Skin epidermis (tissue), 12 donors: ENCODE data around the gene FCHSD2.
A peak's percentile ranks its signal among the peaks of the same experiment; 100 is the strongest.
"Not testable (repeated sequence)": the region's sequence is repeated elsewhere in the genome, so short reads cannot be mapped to it uniquely, and the experiment has no call there.

ENCODE experiments used
- H3K27ac ChIP-seq, 21 experiments: fragments of 200-600 bp; sonication (generic) in 11 of 21; one replicate each; pipeline ENCODE4 v1.5.0; 2020; ENCODE audit warnings: mild to moderate bottlenecking in 3 of 21, inconsistent platforms in 2 of 21, moderate library complexity in 2 of 21
- H3K4me3 ChIP-seq, 7 experiments: fragments of 200-600 bp; sonication (generic) in 2 of 7; one replicate each; pipeline ENCODE4 v1.5.0; 2020; ENCODE audit warnings: inconsistent platforms in 2 of 7, mild to moderate bottlenecking in 2 of 7, moderate library complexity in 1 of 7

The FCHSD2 gene

DNA sequence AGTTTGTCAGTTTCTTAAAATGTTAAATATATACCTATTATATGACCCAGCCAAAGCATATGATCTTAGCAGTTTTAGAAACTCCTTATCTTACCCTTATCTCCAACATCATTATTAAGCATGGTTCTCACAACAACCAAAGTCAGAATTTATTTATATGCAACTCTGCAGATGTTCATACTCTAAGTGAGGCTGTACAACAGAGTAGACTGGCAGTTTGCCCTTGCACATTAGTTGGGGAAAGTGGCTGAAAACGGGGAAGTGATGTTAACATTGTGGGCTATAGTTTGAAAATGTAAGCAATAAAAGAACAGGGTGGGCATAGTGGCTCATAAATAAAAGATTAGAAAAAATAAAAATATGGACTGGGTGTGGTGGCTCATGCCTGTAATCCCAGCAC lies 278.2 kb downstream of the FCHSD2 start:
- Histone ChIP-seq H3K4me3 (no peak overlapping the region), H3K27ac (peak overlapping the region in 2 of 21 experiments; percentile 4 to 12)

- H3K27ac ChIP-seq: no peak overlapping the region
Measured at GRCh38 chr11:72863091-72863490, 279.0 kb downstream of the FCHSD2 start.

GRCh38 chr11:72860592-72860991 lies 281.5 kb downstream of the FCHSD2 start:
- no peak overlapping the region for H3K27ac ChIP-seq

More at GRCh38 chr11:72863091-72863490, 279.0 kb downstream of the FCHSD2 start:
- no peak overlapping the region for H3K4me3 ChIP-seq

GRCh38 chr11:72860010-72860409 lies 282.1 kb downstream of the FCHSD2 start:
- Histone ChIP-seq H3K27ac (no peak overlapping the region), H3K4me3 (no peak overlapping the region)

More at GRCh38 chr11:72860592-72860991, 281.5 kb downstream of the FCHSD2 start:
- no peak overlapping the region for H3K4me3 ChIP-seq

- no peak overlapping the region for H3K27ac ChIP-seq
- H3K4me3 ChIP-seq: no peak overlapping the region
Measured at GRCh38 chr11:72859126-72859525, 283.0 kb downstream of the FCHSD2 start.

DNA sequence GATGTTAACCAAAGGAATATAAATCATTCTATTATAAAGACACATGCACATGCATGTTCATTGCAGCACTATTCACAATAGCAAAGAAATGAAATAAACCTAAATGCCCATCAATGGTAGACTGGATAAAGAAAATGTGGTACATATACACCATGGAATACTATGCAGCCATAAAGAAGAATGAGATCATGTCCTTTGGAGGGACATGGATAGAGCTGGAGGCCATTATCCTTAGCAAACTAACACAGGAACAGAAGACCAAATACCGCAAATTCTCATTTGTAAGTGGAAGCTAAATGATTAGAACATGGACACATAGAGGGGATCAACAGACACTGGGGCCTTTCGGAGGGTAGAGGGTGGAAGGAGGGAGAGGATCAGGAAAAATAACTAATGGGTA lies 283.9 kb downstream of the FCHSD2 start:
- not testable (repeated sequence) for H3K4me3 ChIP-seq, H3K27ac ChIP-seq

DNA sequence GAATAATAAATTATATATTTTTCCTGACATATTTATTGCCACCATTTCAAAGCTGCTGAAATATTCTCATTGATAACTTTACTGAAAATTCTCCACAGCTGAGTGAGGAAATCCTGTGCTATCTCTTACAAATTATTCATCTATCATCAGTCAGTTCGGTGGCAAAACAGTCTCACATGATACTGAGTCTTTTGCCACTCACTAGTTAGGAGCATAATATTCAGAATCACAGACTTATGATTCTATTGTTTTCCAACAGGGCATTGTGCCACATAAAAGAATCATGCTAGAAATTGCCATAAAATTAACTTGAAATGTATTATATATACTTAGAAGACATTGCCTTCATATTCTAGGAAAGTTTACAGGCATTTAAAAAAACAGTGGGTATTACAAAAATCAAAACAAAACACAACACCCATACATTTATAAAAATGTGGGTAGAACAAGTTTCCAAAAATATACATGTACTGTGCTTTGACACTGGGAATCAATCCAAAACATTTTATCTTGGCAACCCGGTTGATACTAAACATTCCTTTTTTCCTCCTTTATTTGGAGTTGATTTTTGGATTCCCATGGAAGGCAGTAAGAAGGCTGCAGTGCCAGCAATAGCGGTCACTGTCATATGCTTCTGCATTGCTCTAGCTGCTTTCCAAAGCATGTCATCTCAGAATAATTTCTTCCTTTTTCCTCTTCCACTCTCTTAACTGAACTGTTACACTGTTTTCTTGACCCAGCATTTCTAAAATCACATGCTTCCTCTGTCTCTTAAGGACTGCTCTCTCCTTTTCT lies 285.4 kb downstream of the FCHSD2 start:
- no peak overlapping the region for H3K4me3 ChIP-seq
- H3K27ac ChIP-seq: peak overlapping the region in 3 of 21 experiments; percentile 8 to 40 (median 16)

GRCh38 chr11:72856065-72856464 lies 286.1 kb downstream of the FCHSD2 start:
- no peak overlapping the region for H3K27ac ChIP-seq
- H3K4me3 ChIP-seq: no peak overlapping the region

DNA sequence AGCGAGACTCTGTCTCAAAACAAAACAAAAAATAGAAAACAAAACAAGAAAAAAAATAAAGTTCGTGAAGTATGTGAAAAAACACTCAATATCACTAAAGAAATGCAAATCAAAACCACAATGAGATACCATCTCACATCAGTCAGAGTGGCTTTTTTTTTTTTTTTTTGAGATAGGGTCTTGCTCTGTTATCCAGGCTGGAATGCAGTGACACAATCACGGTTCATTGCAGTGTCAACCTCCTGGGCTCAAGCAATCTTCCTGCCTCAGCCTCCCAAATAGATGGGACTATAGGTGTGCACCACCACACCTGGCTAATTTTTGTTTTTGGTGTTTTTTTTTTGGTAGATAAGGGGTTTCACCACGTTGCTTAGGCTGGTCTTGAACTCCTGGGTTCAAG lies 290.4 kb downstream of the FCHSD2 start:
- H3K27ac ChIP-seq: no peak overlapping the region

GRCh38 chr11:72850832-72851231 lies 291.3 kb downstream of the FCHSD2 start:
- H3K4me3 ChIP-seq: no peak overlapping the region
- H3K27ac ChIP-seq: no peak overlapping the region

More for the DNA sequence above, 290.4 kb downstream of the FCHSD2 start:
- no peak overlapping the region for H3K4me3 ChIP-seq

DNA sequence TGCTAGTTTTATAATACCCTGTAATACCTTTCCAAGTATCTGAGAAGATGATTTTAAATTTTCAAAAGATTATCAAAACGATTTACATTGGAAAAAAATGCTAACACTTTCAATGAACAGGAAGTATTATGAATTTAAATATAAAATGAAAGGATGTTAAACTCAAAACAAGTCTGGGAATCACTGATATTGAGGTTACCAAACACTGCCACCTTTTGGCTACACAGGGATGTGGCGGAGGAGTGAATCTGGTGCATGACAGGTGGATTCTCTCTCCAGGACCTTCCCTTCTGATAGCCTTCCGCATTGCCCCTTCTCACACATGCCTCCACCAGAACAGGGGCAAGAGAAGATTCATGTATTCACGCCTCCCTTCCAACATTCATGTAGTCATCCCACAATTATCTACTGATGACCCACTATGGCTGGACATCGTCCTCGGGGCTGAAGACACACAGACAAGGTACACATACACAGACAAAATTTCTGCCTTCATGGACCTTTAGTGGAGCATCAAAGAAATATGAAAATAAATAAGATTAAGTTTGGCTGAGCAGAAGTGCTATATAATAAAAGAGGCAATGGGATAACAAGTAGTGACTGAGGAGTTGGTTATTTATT lies 293.2 kb downstream of the FCHSD2 start:
- Histone ChIP-seq H3K27ac (no peak overlapping the region), H3K4me3 (no peak overlapping the region)

DNA sequence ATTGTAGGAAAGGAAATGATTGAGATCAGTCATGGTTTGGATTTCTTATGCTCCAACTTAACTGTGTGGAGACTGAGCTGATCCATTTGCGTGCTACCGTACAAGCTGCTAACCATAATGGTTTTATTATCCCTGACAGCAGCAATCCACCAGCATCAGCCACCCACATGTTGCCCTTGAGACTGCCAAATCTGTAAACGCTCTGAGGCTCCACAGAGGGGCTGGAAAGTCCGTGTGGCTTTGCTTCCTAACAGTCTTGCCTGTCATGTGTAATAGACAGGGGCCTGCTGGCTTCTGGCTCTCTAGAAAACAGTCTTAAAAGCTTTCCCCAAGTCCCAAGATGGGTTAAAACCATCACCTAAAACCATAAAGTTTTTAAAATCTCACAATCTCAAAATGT lies 297.8 kb downstream of the FCHSD2 start:
- Histone ChIP-seq H3K4me3 (no peak overlapping the region), H3K27ac (peak overlapping the region in 1 of 21 experiments; percentile 21)

DNA sequence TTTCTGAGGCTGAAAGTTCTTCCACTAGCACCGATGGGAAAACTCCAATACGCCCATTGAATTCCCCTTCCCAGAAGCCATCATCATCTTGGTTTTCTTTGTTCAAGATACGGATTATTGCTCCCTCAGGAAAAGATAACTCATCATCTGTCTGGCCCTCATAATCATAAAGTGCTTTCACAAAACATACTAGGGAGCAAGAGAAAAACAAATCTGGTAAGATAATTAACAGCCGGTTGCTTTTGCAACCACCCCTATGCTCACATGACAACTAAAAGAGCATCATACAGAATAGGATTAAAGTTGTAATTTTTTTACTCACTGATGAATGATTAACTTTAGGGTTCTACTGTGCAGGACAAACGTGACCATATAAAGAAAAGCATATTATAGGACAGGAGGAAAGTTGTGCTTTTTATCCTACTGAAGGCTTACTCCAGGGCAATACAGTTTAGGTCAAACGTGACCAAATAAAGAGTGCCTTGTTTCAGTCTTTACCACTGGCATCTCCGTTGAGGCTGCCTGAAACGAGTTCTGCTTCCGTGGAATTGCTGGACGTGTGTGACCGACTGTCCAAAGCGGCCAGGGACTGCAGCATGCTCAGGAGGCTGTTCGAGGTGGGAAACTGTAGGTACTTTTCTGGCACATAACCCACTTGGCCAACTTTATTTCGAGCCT lies 299.3 kb downstream of the FCHSD2 start:
- no peak overlapping the region for H3K4me3 ChIP-seq
- peak overlapping the region in 1 of 21 experiments; percentile 18 for H3K27ac ChIP-seq

GRCh38 chr11:72842126-72842525 lies 300.0 kb downstream of the FCHSD2 start:
- Histone ChIP-seq H3K4me3 (no peak overlapping the region), H3K27ac (peak overlapping the region in 3 of 21 experiments; percentile 18 to 49 (median 43))

DNA sequence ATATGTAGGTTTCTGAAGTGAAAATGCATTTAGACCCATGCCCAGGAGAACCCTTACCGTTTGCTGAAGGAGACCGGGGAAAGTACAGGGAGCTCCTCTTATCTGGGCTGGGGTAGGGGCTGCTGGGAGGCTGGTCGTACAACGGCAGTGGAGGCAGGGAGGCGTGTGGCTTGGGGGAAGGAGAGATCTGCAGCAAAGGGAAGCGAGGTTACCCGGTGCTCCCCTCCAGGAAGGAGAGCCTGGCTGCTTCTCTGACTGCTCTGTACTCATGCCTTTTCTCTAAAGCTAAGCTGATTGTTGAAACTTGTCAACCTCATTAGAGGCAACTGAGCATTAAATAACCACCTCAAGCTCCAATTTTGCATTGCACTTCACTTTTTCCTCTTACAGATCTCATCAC lies 300.7 kb downstream of the FCHSD2 start:
- H3K4me3 ChIP-seq: no peak overlapping the region
- H3K27ac ChIP-seq: no peak overlapping the region

GRCh38 chr11:72840780-72841179 lies 301.3 kb downstream of the FCHSD2 start:
- Histone ChIP-seq H3K27ac (no peak overlapping the region), H3K4me3 (no peak overlapping the region)

GRCh38 chr11:72838691-72839305 lies 303.3 kb downstream of the FCHSD2 start:
- H3K27ac ChIP-seq: peak overlapping the region in 5 of 21 experiments; percentile 1 to 34 (median 10)

DNA sequence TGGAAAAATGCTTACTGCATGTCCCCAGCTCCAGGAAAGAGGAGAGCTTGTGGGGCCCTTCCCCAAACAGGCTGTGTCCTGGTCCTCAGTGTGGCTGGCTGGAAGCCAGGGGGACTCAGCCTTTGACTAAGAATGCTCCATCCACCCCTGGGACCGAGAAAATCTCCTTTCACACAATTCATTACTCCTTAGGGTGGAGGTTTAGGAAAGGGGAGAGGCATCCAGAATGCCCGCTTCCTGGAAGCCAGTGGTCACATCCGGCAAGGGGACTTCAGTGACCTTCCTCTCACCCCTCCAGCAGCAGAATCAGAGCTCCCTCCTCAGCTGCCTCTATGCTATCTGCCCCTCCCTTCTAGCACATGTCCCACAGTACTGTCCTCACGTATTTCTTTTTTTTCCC lies 306.0 kb downstream of the FCHSD2 start:
- no peak overlapping the region for H3K4me3 ChIP-seq
- H3K27ac ChIP-seq: peak overlapping the region in 10 of 21 experiments; percentile 0 to 78 (median 44)

More at GRCh38 chr11:72838691-72839305, 303.3 kb downstream of the FCHSD2 start:
- no peak overlapping the region for H3K4me3 ChIP-seq

GRCh38 chr11:72834905-72835304 lies 307.2 kb downstream of the FCHSD2 start:
- Histone ChIP-seq H3K4me3 (no peak overlapping the region), H3K27ac (peak overlapping the region in 12 of 21 experiments; percentile 15 to 78 (median 46))
